ENCODE results near the gene KCNF1.

GRCh38 chr2:10944799-10945198 is 33.1 kb downstream of the KCNF1 start:
- no peak for TF ChIP-seq CTCF (IDR thresholded peaks at IDR 0.05)
- no peak for TF ChIP-seq POLR2A (IDR thresholded peaks at IDR 0.05)
- TF ChIP-seq EP300 (IDR thresholded peaks at IDR 0.05): no peak
